HT-29 (cell line): Measurements from ENCODE around the gene EFCAB6. TPM values are rescaled to one million over a fixed set of nuclear protein-coding genes. Genes with fewer than 3 reads are reported as not detected.

ENCODE experiments used
- DNase-seq: peaks from one replicate; pipeline ENCODE4 v3.0.0-alpha.2; 2015; ENCODE audit warnings: low spot score
- total RNA-seq: library from RNA; depleted of rRNA; stranded (reverse); fragments of >200 nt; shearing (Covaris generic); gene quantifications from 2 replicates; pipeline ENCODE4 v1.2.3, GENCODE V29; 2014; rRNA removed

The EFCAB6 gene, protein sequence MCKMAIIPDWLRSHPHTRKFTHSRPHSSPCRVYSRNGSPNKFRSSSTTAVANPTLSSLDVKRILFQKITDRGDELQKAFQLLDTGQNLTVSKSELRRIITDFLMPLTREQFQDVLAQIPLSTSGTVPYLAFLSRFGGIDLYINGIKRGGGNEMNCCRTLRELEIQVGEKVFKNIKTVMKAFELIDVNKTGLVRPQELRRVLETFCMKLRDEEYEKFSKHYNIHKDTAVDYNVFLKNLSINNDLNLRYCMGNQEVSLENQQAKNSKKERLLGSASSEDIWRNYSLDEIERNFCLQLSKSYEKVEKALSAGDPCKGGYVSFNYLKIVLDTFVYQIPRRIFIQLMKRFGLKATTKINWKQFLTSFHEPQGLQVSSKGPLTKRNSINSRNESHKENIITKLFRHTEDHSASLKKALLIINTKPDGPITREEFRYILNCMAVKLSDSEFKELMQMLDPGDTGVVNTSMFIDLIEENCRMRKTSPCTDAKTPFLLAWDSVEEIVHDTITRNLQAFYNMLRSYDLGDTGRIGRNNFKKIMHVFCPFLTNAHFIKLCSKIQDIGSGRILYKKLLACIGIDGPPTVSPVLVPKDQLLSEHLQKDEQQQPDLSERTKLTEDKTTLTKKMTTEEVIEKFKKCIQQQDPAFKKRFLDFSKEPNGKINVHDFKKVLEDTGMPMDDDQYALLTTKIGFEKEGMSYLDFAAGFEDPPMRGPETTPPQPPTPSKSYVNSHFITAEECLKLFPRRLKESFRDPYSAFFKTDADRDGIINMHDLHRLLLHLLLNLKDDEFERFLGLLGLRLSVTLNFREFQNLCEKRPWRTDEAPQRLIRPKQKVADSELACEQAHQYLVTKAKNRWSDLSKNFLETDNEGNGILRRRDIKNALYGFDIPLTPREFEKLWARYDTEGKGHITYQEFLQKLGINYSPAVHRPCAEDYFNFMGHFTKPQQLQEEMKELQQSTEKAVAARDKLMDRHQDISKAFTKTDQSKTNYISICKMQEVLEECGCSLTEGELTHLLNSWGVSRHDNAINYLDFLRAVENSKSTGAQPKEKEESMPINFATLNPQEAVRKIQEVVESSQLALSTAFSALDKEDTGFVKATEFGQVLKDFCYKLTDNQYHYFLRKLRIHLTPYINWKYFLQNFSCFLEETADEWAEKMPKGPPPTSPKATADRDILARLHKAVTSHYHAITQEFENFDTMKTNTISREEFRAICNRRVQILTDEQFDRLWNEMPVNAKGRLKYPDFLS (N-terminal part only)
- total RNA-seq, result 0.08 TPM in 1 of 2 replicates, not detected in the other

GRCh38 chr22:43812149-43812842 lies at the start of gene EFCAB6:
EFCAB6 (minus strand) TSS chr22:43812305; CDS start chr22:43782318, 29,987 bp downstream.
- peak; percentile 68 for DNase-seq

DNA sequence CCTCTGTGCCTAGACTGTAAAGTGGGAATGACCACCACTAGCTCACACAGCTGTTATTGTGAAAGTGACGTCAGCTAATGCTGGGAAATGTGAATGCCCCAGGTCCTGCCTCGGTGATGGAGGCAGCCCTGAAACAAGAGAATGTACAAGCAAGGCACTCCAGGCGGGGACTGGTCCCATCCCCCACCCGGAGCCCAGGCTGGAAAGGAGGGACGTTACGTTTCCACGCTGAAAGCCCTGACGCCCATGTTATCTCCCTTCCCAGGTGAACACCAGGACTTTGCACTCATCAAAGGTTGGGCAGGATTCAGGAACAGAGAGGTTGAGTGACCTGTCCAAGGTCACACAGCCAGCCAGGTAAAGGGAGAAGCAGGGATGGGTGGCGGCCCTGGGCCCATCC lies 49.4 kb upstream of the EFCAB6 start:
- no peak for DNase-seq

DNA sequence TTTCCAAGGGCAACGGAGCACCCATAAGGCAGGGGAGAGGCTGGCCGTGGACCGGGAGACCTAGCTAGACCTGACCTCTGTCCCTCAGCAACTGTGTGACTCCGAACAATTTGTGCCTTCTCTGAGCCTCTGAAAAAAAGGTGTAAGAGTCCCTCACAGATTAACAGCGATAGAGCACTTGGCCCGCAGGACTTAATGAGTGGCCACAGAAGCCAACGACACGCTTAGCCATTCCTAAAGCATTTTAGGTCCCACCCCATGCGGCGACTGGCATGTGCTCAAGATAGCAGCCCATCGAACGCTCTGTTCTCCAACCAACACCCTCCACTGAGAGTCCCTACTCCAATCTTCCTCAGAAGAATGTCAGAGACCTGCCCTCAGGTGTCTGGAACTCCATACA lies 48.7 kb upstream of the EFCAB6 start:
- no peak for DNase-seq

DNA sequence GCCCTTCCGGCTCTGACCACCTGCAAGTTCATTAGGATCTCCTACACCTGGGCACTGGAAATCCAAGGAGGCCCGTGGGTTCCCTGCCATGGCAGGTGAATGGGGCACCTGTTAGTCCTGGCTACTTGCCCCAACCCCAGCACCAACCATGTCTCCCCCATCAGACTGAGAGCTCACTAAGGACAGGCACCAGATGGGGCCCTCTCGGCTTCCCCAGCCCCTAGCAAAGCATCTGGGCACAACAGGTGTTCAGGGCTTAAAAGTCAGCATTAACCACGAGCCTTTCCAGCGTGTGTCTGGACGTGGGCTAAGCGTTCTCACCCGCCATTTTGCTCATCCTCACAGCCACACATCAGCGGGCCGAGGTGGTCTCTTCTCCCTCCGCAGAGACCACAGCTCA lies 48.0 kb upstream of the EFCAB6 start:
- no peak for DNase-seq

- DNase-seq, result no peak
These were observed 47.5 kb upstream of the EFCAB6 start for GRCh38 chr22:43859621-43860020.

GRCh38 chr22:43859176-43859575 lies 47.1 kb upstream of the EFCAB6 start:
- DNase-seq, result no peak

GRCh38 chr22:43858156-43858895 lies 46.2 kb upstream of the EFCAB6 start:
- DNase-seq, result no peak

DNA sequence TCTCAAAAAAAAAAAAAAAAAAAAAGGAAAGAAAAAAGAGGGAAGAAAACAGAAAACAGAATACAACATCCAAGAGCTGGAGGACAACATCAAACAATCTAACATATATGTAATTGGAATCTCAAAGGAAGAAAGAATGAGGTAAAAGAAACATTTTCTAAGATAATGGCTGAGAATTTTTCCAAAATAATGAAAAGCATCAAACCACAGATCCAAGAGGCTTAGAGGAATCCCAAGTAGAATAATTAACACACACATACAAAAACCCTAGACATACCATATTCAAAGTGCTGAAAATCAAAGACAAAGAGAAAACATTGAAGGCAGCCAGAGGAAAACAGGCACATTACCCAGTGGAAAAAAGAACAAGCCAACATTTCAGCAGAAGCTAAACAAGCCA lies 45.3 kb upstream of the EFCAB6 start:
- DNase-seq, result no peak

DNA sequence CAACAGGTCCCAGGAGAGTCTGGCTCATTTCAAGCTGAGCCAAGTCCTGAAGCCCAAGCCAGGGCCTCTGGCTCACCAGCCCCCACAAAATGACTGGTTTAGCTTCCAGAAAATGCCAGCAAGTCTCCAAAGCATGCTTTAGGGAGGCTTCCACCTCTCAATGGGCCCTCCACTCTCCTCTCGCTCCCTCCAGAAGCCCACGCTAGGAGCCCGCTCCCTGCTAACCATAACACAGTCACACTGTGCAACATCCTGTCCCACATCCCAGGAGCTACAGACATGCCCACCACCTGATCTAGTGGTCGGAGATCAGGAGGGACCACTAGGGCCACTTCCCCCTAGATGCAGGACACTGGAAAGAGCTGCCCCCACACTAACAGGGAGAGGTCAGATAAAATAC lies 43.3 kb upstream of the EFCAB6 start:
- DNase-seq, result no peak

GRCh38 chr22:43854786-43855271 lies 42.7 kb upstream of the EFCAB6 start:
- no peak for DNase-seq

DNA sequence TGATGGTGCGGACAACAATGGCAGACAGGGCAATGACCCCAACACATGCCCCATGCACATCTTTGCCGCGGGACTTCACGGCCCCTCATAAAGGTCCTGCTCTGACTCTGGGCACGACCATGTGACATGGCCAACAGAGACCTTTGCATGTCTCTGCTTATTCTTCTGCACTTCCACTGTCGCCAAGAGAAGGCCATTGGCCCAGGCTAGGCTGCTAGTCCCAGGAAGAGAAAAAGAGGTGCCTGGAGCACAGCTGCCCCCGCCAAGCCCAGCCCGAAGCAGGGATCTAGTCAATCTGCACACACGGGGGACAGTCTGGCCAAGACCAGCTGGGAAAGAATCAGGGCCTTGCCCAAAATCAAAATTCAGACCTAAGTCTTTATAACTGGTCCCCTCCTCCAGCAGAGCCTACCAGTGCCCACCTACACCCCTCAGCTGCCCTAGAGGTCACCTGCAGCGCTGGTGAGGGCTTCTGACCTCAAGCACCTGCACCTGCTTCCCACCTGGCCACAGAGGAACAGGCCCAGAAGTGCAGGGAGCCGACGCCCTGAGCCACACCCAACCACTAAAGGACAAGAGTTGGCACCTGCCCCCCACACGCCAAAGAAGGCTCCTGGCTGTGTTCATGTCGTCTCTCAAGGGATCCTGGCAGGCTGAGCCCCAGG lies 42.1 kb upstream of the EFCAB6 start:
- DNase-seq, result no peak

DNA sequence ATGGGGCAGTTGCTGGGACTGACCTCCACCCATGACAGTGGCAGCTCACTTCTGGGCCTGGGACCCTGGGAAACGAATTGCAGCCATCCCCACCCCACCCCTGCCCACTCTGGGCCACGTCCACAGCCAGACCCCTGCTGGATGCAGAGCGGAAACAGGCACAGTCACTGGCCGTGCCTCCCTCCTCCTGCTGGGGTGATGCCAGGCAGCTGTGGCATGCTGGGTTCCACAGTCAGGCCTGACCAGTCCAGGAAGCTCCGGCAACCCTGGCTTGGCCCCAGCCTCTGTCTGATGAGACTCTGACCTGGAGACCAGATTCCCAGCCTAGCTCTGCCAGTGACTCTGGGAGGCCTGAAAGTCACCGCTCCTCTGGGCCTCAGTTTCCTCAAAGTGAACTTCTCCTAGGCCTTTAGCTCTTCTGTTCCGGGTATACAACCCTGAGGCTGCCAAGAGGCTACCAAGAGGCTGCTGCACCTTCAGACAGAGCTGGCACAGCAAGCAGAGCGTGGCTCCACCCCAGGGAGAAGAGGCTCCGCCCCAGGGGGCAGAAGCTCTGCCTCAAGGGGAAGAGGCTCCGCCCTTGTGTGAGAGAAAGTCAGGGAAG lies 41.3 kb upstream of the EFCAB6 start:
- DNase-seq, result no peak

GRCh38 chr22:43852573-43853327 lies 40.6 kb upstream of the EFCAB6 start:
- DNase-seq, result no peak

DNA sequence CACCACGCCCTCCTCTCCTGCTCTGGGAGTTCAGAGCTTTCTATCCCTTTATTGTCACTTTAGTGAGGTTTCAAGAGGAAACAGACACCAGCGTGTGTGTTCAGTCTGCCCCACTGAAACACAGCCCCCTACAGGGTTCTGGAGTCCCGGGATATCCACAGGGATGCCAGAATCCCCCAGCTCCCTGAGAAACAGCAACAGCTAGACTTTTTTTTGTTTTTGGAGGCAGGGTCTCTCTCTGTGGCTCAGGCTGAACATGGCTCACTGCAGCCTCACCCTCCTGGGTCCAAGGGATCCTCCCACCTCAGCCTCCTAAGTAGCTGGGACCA lies 39.8 kb upstream of the EFCAB6 start:
- no peak for DNase-seq

- no peak for DNase-seq
These were observed 39.2 kb upstream of the EFCAB6 start for GRCh38 chr22:43851058-43851978.

DNA sequence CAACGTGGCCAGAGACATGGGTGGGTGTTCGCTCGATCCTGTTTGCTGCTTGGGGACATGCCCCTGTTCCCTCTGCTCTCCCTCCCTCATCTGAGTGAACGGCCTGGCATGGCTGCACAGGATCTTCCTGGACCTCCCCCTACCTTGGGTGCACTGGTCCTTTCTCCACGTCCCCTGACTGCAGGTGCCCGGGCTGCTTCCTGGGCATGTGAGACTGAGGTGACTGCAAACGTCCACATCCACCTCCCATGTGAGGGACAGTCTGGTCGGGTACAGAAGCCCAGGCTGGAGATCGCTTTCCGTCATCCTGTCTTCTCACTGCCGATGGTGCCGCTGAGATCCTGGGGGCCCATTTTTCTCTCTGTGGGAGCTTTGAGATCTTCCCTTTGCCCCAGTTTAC lies 38.4 kb upstream of the EFCAB6 start:
- DNase-seq, result no peak

- no peak for DNase-seq
These were observed 37.6 kb upstream of the EFCAB6 start for GRCh38 chr22:43849731-43850130.
